CD4-positive, alpha-beta T cell (primary cell): ENCODE results near the gene SRD5A3. TPM values are rescaled to one million over a fixed set of nuclear protein-coding genes. Genes with fewer than 3 reads are reported as not detected.

Experiments used
- ATAC-seq: fragments of 200-7000 bp; cut with Tn5 transposase; one replicate; pipeline ENCODE4 v1.10.0; 2022; ENCODE audit warnings: mild to moderate bottlenecking; ENCODE audit not compliant: poor library complexity
- CTCF ChIA-PET: fragments of 350-600 bp; sonication (Branson Sonifier 250); formaldehyde crosslinking; loops from one replicate; lab custom pipeline; 2021; ENCODE audit warnings: antibody characterized with exemption, inconsistent platforms; lab: Charles Lee
- POLR2A ChIA-PET: fragments of 350-600 bp; sonication (Branson Sonifier 250); formaldehyde crosslinking; loops from one replicate; lab custom pipeline; 2021; ENCODE audit warnings: antibody characterized with exemption, inconsistent platforms; lab: Charles Lee
- DNase-seq, 14 experiments: peaks; one replicate each; pipeline ENCODE4 v3.0.0-alpha.2; 2013 to 2020; ENCODE audit warnings: mixed read lengths in 2 of 14
- H3K27ac ChIP-seq, 2 donors: one replicate each; pipeline versions ENCODE4 v1.5.1 to v1.7.0; 2013; ENCODE audit warnings: low read length in 2 of 2, low read depth in 1 of 2, mild to moderate bottlenecking in 1 of 2
- H3K27me3 ChIP-seq, 2 experiments: 1 replicate in 1 of 2; 2 replicates in 1 of 2; pipeline versions ENCODE4 v1.6.1 to v1.7.0; 2013; ENCODE audit warnings: low read length in 2 of 2, control low read depth in 1 of 2, mild to moderate bottlenecking in 1 of 2, moderate library complexity in 1 of 2; ENCODE audit not compliant: insufficient read depth in 2 of 2, control insufficient read depth in 1 of 2
- H3K36me3 ChIP-seq: one replicate; pipeline ENCODE4 v1.6.1; 2013; ENCODE audit warnings: low read length, control low read depth; ENCODE audit not compliant: insufficient read depth
- H3K4me1 ChIP-seq: one replicate; pipeline ENCODE4 v1.6.1; 2013; ENCODE audit warnings: low read length, control low read depth; ENCODE audit not compliant: insufficient read depth
- H3K4me3 ChIP-seq: one replicate; pipeline ENCODE4 v1.5.1; 2013; ENCODE audit warnings: mild to moderate bottlenecking, low read length, moderate library complexity
- H3K9me3 ChIP-seq, 2 experiments: 1 replicate in 1 of 2; 2 replicates in 1 of 2; pipeline versions ENCODE4 v1.6.1 to v1.7.0; 2013; ENCODE audit warnings: low read length in 2 of 2, mild to moderate bottlenecking in 2 of 2, control low read depth in 1 of 2, moderate library complexity in 1 of 2; ENCODE audit not compliant: control insufficient read depth in 1 of 2, insufficient read depth in 1 of 2
- H3K27ac Mint-ChIP-seq: one replicate; pipeline ENCODE4 v1.8.0; 2020; ENCODE audit warnings: mixed read lengths
- H3K27me3 Mint-ChIP-seq: one replicate; pipeline ENCODE4 v1.8.0; 2021; ENCODE audit warnings: mixed read lengths
- H3K36me3 Mint-ChIP-seq: one replicate; pipeline ENCODE4 v1.8.0; 2021; ENCODE audit warnings: low read depth, mixed read lengths
- H3K4me1 Mint-ChIP-seq: one replicate; pipeline ENCODE4 v1.8.0; 2021; ENCODE audit warnings: low read depth, mixed read lengths
- H3K4me3 Mint-ChIP-seq: one replicate; pipeline ENCODE4 v1.8.0; 2020; ENCODE audit warnings: mild to moderate bottlenecking, mixed read lengths
- H3K9me3 Mint-ChIP-seq: one replicate; pipeline ENCODE4 v1.8.0; 2020; ENCODE audit warnings: mixed read lengths
- CTCF ChIP-seq: fragments of 200-600 bp; IDR thresholded peaks from one replicate; pipeline ENCODE4 v1.8.0; 2022; ENCODE audit warnings: antibody characterized with exemption, mild to moderate bottlenecking
- intact Hi-C, 2 experiments: fragments of 100-400 bp; cut with DNase I in 1 of 2; cut with micrococcal nuclease in 1 of 2; formaldehyde crosslinking; loops; one replicate each; pipeline versions ENCODE4 v1.15.1 to v1.9.0; 2023 to 2025; cut with DNase I, micrococcal nuclease
- total RNA-seq, 174 experiments: library from RNA in 2 of 174; stranded (reverse) in 2 of 174; gene quantifications; one replicate each; pipeline ENCODE4 v1.2.3 and lab custom pipeline; 2021 to 2026

The SRD5A3 gene
- total RNA-seq, 2 experiments from 2014 or later = 2.1 to 2.2 TPM

GRCh38 chr4:55373461-55373860 lies 27.4 kb downstream of the SRD5A3 start:
- Mint-ChIP-seq H3K36me3 (no peaks in the 10 kb centered on the region), H3K9me3 (no peaks in the 10 kb centered on the region), H3K4me1 (no peaks in the 10 kb centered on the region), H3K27me3 (no peaks in the 10 kb centered on the region), H3K4me3 (no peak overlapping the region), H3K27ac (no peak overlapping the region)
- H3K4me1 ChIP-seq = no peaks in the 10 kb centered on the region
- TF ChIP-seq CTCF = no peak
- CTCF ChIA-PET = no interaction called here
- no peaks in the 10 kb centered on the region for H3K9me3 ChIP-seq
- H3K27ac ChIP-seq = no peak overlapping the region
- H3K4me3 ChIP-seq = no peak overlapping the region
- H3K36me3 ChIP-seq = no peaks in the 10 kb centered on the region
- POLR2A ChIA-PET = no interaction called here
- H3K27me3 ChIP-seq = no peaks in the 10 kb centered on the region
- intact Hi-C loops = no loop called here
- no peak for DNase-seq
- ATAC-seq = no peak

- intact Hi-C loops = no loop called here
- no peak overlapping the region for H3K4me3 Mint-ChIP-seq
- Histone ChIP-seq H3K4me3 (no peak overlapping the region), H3K27me3 (no peaks in the 10 kb centered on the region), H3K9me3 (no peaks in the 10 kb centered on the region), H3K27ac (no peak overlapping the region), H3K36me3 (no peaks in the 10 kb centered on the region), H3K4me1 (no peaks in the 10 kb centered on the region)
- no peaks in the 10 kb centered on the region for H3K4me1 Mint-ChIP-seq
- CTCF ChIA-PET = no interaction called here
- no peaks in the 10 kb centered on the region for H3K36me3 Mint-ChIP-seq
- ATAC-seq (no peak), DNase-seq (no peak)
- POLR2A ChIA-PET = no interaction called here
- no peak for TF ChIP-seq CTCF
- no peaks in the 10 kb centered on the region for H3K27me3 Mint-ChIP-seq
- H3K9me3 Mint-ChIP-seq = no peaks in the 10 kb centered on the region
- H3K27ac Mint-ChIP-seq = no peak overlapping the region
Measured at GRCh38 chr4:55376698-55377097, 30.7 kb downstream of the SRD5A3 start.

- Histone ChIP-seq H3K4me3 (no peak overlapping the region), H3K9me3 (no peaks in the 10 kb centered on the region), H3K36me3 (no peaks in the 10 kb centered on the region), H3K4me1 (no peaks in the 10 kb centered on the region), H3K27ac (no peak overlapping the region), H3K27me3 (no peaks in the 10 kb centered on the region)
- Mint-ChIP-seq H3K4me3 (no peak overlapping the region), H3K27me3 (no peaks in the 10 kb centered on the region), H3K9me3 (no peaks in the 10 kb centered on the region), H3K4me1 (no peaks in the 10 kb centered on the region), H3K36me3 (no peaks in the 10 kb centered on the region), H3K27ac (no peak overlapping the region)
- DNase-seq = no peak
- intact Hi-C loops = no loop called here
- CTCF ChIA-PET = no interaction called here
- POLR2A ChIA-PET = no interaction called here
- no peak for ATAC-seq
- TF ChIP-seq CTCF = no peak
Measured at GRCh38 chr4:55378617-55379467, 32.8 kb downstream of the SRD5A3 start.
